Keratinocyte (primary cell): ENCODE results near the gene RPN1. TPM values are rescaled to one million over a fixed set of nuclear protein-coding genes. Genes with fewer than 3 reads are reported as not detected.

Experiments used
- DNase-seq: peaks from one replicate; pipeline ENCODE4 v3.0.0-alpha.2; 2011; ENCODE audit warnings: low read depth, missing footprints, low spot score
- FAIRE-seq: peaks from 2 replicates; lab custom pipeline; 2011; peaks lifted over from hg19 to GRCh38; lab: Jason Lieb, UNC
- H2AFZ ChIP-seq: 2 replicates; pipeline ENCODE4 v1.6.0; 2012; ENCODE audit warnings: low read length, control low read depth, inconsistent platforms; ENCODE audit not compliant: control insufficient read depth
- H3K27ac ChIP-seq: 2 replicates; pipeline ENCODE4 v1.5.1; 2011; ENCODE audit warnings: low read length; ENCODE audit not compliant: control insufficient read depth, insufficient read depth
- H3K27me3 ChIP-seq: 3 replicates; pipeline ENCODE4 v1.6.0; 2011; ENCODE audit warnings: low read length; ENCODE audit not compliant: control insufficient read depth, insufficient read depth; ENCODE audit errors: extremely low read depth
- H3K36me3 ChIP-seq, 2 experiments: 2 replicates in 1 of 2; 3 replicates in 1 of 2; pipeline ENCODE4 v1.5.1; 2011; ENCODE audit warnings: low read length in 2 of 2, mild to moderate bottlenecking in 1 of 2; ENCODE audit not compliant: control insufficient read depth in 2 of 2, insufficient read depth in 2 of 2; ENCODE audit errors: extremely low read depth in 1 of 2
- H3K4me1 ChIP-seq: 3 replicates; pipeline ENCODE4 v1.5.1; 2011; ENCODE audit warnings: low read length; ENCODE audit not compliant: control insufficient read depth, insufficient read depth; ENCODE audit errors: extremely low read depth
- H3K4me2 ChIP-seq: 3 replicates; pipeline ENCODE4 v1.6.0; 2011; ENCODE audit warnings: low read depth, low read length; ENCODE audit not compliant: control insufficient read depth, insufficient read depth; ENCODE audit errors: extremely low read depth
- H3K4me3 ChIP-seq, 3 experiments: fragments of 200-600 bp in 1 of 3; sonication (generic) in 1 of 3; 2 replicates in 2 of 3; 3 replicates in 1 of 3; pipeline ENCODE4 v1.5.1; 2011 to 2016; ENCODE audit warnings: low read length in 3 of 3, mild to moderate bottlenecking in 3 of 3, control low read depth in 2 of 3, inconsistent platforms in 1 of 3, low read depth in 1 of 3, mixed read lengths in 1 of 3, mixed run types in 1 of 3, moderate library complexity in 1 of 3; ENCODE audit not compliant: control insufficient read depth in 2 of 3, insufficient read depth in 2 of 3; ENCODE audit errors: extremely low read depth in 1 of 3
- H3K79me2 ChIP-seq: 2 replicates; pipeline ENCODE4 v1.6.0; 2012; ENCODE audit warnings: low read length; ENCODE audit not compliant: control insufficient read depth, insufficient read depth
- H3K9ac ChIP-seq: 3 replicates; pipeline ENCODE4 v1.6.0; 2011; ENCODE audit warnings: low read length; ENCODE audit not compliant: control insufficient read depth, insufficient read depth; ENCODE audit errors: extremely low read depth
- H3K9me1 ChIP-seq: 3 replicates; pipeline ENCODE4 v1.6.0; 2011; ENCODE audit warnings: low read length; ENCODE audit not compliant: control insufficient read depth, insufficient read depth; ENCODE audit errors: extremely low read depth
- H3K9me3 ChIP-seq: 2 replicates; pipeline ENCODE4 v1.5.1; 2012; ENCODE audit warnings: low read depth, low read length; ENCODE audit not compliant: control insufficient read depth
- H4K20me1 ChIP-seq: 3 replicates; pipeline ENCODE4 v1.6.0; 2011; ENCODE audit warnings: low read length; ENCODE audit not compliant: control insufficient read depth, insufficient read depth; ENCODE audit errors: extremely low read depth
- CTCF ChIP-seq, 3 experiments: IDR thresholded peaks in 1 of 3; conservative IDR thresholded peaks in 1 of 3; optimal IDR thresholded peaks in 1 of 3; 2 replicates in 2 of 3; 3 replicates in 1 of 3; pipeline versions ENCODE3 to v1.5.1; 2011; ENCODE audit warnings: low read length in 3 of 3, mild to moderate bottlenecking in 3 of 3, moderate library complexity in 2 of 3, control low read depth in 1 of 3, inconsistent platforms in 1 of 3; ENCODE audit not compliant: insufficient read depth in 2 of 3; ENCODE audit errors: extremely low read depth in 1 of 3
- EZH2 ChIP-seq: IDR thresholded peaks from one replicate; pipeline ENCODE4 v1.6.1; 2012; ENCODE audit warnings: inconsistent platforms, mild to moderate bottlenecking, low read length, moderate library complexity
- dilution Hi-C: fragments of 300-500 bp; cut with MboI; formaldehyde crosslinking; loops from one replicate; pipeline ENCODE4 v1.7.0; 2020; ENCODE audit warnings: low sequenced_read_pairs; ENCODE audit not compliant: extremely low pct_ligation_motif_present
- polyA plus RNA-seq, 5 experiments: library from polyadenylated mRNA; depleted of rRNA in 3 of 5; stranded (reverse) in 3 of 5; stranded (forward) in 1 of 5; unstranded in 1 of 5; fragments of >200 nt; gene quantifications; 1 replicate in 1 of 5; 2 replicates in 3 of 5; 3 replicates in 1 of 5; pipeline versions ENCODE4 v1.2.1 to v1.2.3, GENCODE V29; 2011 to 2012; ENCODE audit warnings: missing spikeins in 2 of 5, low read depth in 1 of 5, low replicate concordance in 1 of 5

Gene RPN1
- polyA plus RNA-seq, 1 donor (not counting 4 experiments of a cell fraction or from before 2014, with no cell fraction given): 350 TPM

GRCh38 chr3:128681369-128681829 lies 30.8 kb upstream of the RPN1 start:
- no peaks in the 10 kb centered on the region for H3K27me3 ChIP-seq
- TF ChIP-seq CTCF (optimal IDR thresholded peaks at IDR 0.05 in 1 of 3, IDR thresholded peaks at IDR 0.05 in 1 of 3, conservative IDR thresholded peaks at IDR 0.05 in 1 of 3; ENCODE audit: extremely low read depth in 1 of 3, insufficient read depth in 2 of 3, low read length in 3 of 3) (no peak), EZH2 (no peak)
- H3K79me2 ChIP-seq: no peaks in the 10 kb centered on the region
- no peak for FAIRE-seq
- dilution Hi-C loops: no loop called here
- no peak for DNase-seq
- H3K4me3 ChIP-seq: peak overlapping the region; percentile 48 to 80 (median 59)
- H3K4me2 ChIP-seq: peak overlapping the region; percentile 75
- H3K9ac ChIP-seq: peak overlapping the region; percentile 88
- H3K9me1 ChIP-seq: no peaks in the 10 kb centered on the region
- peak overlapping the region; percentile 86 for H3K27ac ChIP-seq
- H3K36me3 ChIP-seq: no peaks in the 10 kb centered on the region
- peaks cover 7% of the 10 kb centered on the region for H3K4me1 ChIP-seq
- H2AFZ ChIP-seq: peak overlapping the region; percentile 92
- no peaks in the 10 kb centered on the region for H4K20me1 ChIP-seq
- H3K9me3 ChIP-seq: no peaks in the 10 kb centered on the region

DNA sequence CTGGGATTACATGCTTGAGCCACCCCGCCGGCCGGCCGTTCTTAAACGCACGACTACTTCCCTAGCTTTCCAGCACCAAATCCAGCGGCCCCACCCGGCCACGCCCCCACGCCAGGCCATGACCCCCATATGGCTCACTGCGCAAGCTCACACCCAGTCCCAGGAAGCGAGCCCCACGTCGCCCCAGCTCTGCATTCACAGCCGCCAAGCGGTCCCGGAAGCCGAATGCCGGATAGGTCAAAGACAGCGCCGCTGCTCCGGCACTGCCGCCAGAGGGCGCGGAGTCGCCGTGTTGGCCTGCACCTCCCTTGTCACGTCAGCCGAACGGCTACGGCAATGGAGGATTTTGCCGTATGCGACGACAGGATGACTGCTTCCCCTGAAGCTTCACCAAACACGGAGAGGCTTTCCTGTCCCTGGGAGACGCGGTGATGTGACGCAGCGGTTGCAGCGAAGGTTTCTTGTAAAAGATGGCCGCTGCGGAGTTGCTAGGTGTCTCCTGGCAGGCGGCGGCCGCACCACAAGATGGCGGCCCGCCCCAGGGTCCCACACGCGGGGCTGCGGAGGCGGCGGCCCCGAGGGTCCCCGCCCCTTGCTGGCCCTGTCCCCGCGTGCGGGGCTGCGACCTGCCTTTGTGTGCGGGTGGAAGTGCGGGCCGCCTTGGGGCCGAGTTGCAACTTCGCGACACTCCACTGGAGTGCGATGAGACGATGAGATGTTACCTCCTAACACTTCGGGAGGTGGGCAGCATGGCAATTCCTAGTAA lies 30.2 kb upstream of the RPN1 start:
- Histone ChIP-seq H3K36me3 (no peaks in the 10 kb centered on the region), H4K20me1 (no peaks in the 10 kb centered on the region), H3K27ac (peak overlapping the region; percentile 86), H2AFZ (peak overlapping the region; percentile 92), H3K9ac (peak overlapping the region; percentile 88), H3K9me3 (no peaks in the 10 kb centered on the region), H3K79me2 (no peaks in the 10 kb centered on the region), H3K4me1 (peaks cover 7% of the 10 kb centered on the region), H3K4me3 (peak overlapping the region; percentile 48 to 80 (median 59)), H3K4me2 (peak overlapping the region; percentile 75), H3K9me1 (no peaks in the 10 kb centered on the region), H3K27me3 (no peaks in the 10 kb centered on the region)
- dilution Hi-C loops: no loop called here
- FAIRE-seq (no peak), DNase-seq (peak; percentile 91)
- TF ChIP-seq EZH2 (no peak), CTCF (optimal IDR thresholded peaks at IDR 0.05 in 1 of 3, IDR thresholded peaks at IDR 0.05 in 1 of 3, conservative IDR thresholded peaks at IDR 0.05 in 1 of 3; ENCODE audit: extremely low read depth in 1 of 3, insufficient read depth in 2 of 3, low read length in 3 of 3) (peak; percentile 96 to 99 (median 99))
